H1 (cell line): ENCODE measurements around the gene ADD3. TPM values are rescaled to one million over a fixed set of nuclear protein-coding genes. Genes with fewer than 3 reads are reported as not detected.

Source experiments
- CREB1 ChIP-seq: IDR thresholded peaks from 2 replicates; pipeline ENCODE4 v1.6.1; 2012; ENCODE audit warnings: inconsistent platforms
- EZH2 ChIP-seq: fragments of 200-600 bp; sonication (generic); IDR thresholded peaks from 2 replicates; pipeline ENCODE4 v1.7.1; 2012; ENCODE audit warnings: low read depth, mild to moderate bottlenecking, moderate library complexity, low read length, inconsistent platforms; ENCODE audit not compliant: severe bottlenecking
- polyA plus RNA-seq, 7 experiments: library from polyadenylated mRNA; depleted of rRNA in 3 of 7; stranded (reverse) in 5 of 7; unstranded in 2 of 7; fragments of >200 nt in 5 of 7; fragments of 200-250 nt in 2 of 7; gene quantifications; 1 replicate in 5 of 7; 2 replicates in 1 of 7; 4 replicates in 1 of 7; pipeline versions ENCODE4 v1.2.1 to v1.2.3, GENCODE V29; 2011 to 2013; ENCODE audit warnings: missing spikeins in 2 of 7, mixed read lengths in 2 of 7
- total RNA-seq: library from RNA; stranded (reverse); fragmentation: NEBNext Ultra II Directional; extraction: Animal tissue kit (Norgen Biotek cat#: 25700); gene quantifications from 2 replicates; pipeline ENCODE4 v1.2.1, GENCODE V29; 2021

Gene ADD3
- total and polyA plus RNA-seq, 2 of the 8 experiments (the other 6 are each of a cell fraction or from before 2014, with no cell fraction given): 44.7 to 85.6 TPM

GRCh38 chr10:109959259-109960145 lies 48.3 kb upstream of the ADD3 start (continued):
- TF ChIP-seq EZH2 (no peak), CREB1 (no peak)
- TF ChIP-seq, all 59 proteins: peak for 0
